Peyer's patch (tissue), 4 donors: ENCODE data around the gene TMEM218. TPM values are rescaled to one million over a fixed set of nuclear protein-coding genes. Genes with fewer than 3 reads are reported as not detected.

Experiments
- DNase-seq, 3 donors: peaks; one replicate each; pipeline ENCODE4 v3.0.0-alpha.2; 2017 to 2019
- H3K27ac ChIP-seq, 4 donors: fragments of 200-600 bp; sonication (generic); one replicate each; pipeline ENCODE4 v1.5.1; 2016 to 2019
- H3K27me3 ChIP-seq, 2 donors: fragments of 200-600 bp; sonication (generic); one replicate each; pipeline ENCODE4 v1.5.1; 2019
- H3K36me3 ChIP-seq, 3 donors: fragments of 200-600 bp; sonication (generic); one replicate each; pipeline ENCODE4 v1.5.1; 2016 to 2019
- H3K4me1 ChIP-seq, 4 donors: fragments of 200-600 bp; sonication (generic); one replicate each; pipeline ENCODE4 v1.5.1; 2016 to 2019
- H3K4me3 ChIP-seq, 4 donors: fragments of 200-600 bp; sonication (generic); 1 replicate in 3 of 4; 2 replicates in 1 of 4; pipeline ENCODE4 v1.5.1; 2016 to 2019; ENCODE audit warnings: mild to moderate bottlenecking in 1 of 4
- H3K9me3 ChIP-seq, 4 donors: fragments of 200-600 bp; sonication (generic); one replicate each; pipeline ENCODE4 v1.5.1; 2016 to 2019; ENCODE audit warnings: mild to moderate bottlenecking in 1 of 4
- CTCF ChIP-seq, 6 experiments: fragments of 450-650 bp in 4 of 6; fragments of 200-600 bp in 2 of 6; sonication (generic) in 1 of 6; IDR thresholded peaks; one replicate each; pipeline ENCODE4 v1.5.1; 2017 to 2019; ENCODE audit warnings: antibody characterized with exemption in 6 of 6, mild to moderate bottlenecking in 3 of 6, moderate library complexity in 1 of 6
- POLR2A ChIP-seq, 2 donors: fragments of 450-650 bp; IDR thresholded peaks; one replicate each; pipeline ENCODE4 v1.5.1; 2017; ENCODE audit warnings: antibody characterized with exemption in 2 of 2, mild to moderate bottlenecking in 2 of 2, moderate library complexity in 2 of 2
- total RNA-seq, 4 donors: library from RNA; depleted of rRNA; stranded (reverse); fragments of >200 nt; gene quantifications; one replicate each; pipeline ENCODE4 v1.1.0, GENCODE V29; 2016

Gene TMEM218
- total RNA-seq, 4 donors from 2014 or later: 11.4 to 19.2 (median 15.4) TPM

GRCh38 chr11:125053167-125053566, 58.3 kb downstream of the TMEM218 start:
- no peaks in the 10 kb centered on the region for H3K4me1 ChIP-seq
- H3K27ac ChIP-seq: no peak overlapping the region
- H3K36me3 ChIP-seq: no peaks in the 10 kb centered on the region
- TF ChIP-seq CTCF (IDR thresholded peaks at IDR 0.05) (no peak), POLR2A (IDR thresholded peaks at IDR 0.05) (no peak)
- H3K27me3 ChIP-seq: no peaks in the 10 kb centered on the region
- no peaks in the 10 kb centered on the region for H3K9me3 ChIP-seq
- no peak overlapping the region for H3K4me3 ChIP-seq
- DNase-seq: no peak

- Histone ChIP-seq H3K4me1 (no peaks in the 10 kb centered on the region), H3K4me3 (no peak overlapping the region), H3K36me3 (no peaks in the 10 kb centered on the region), H3K27me3 (no peaks in the 10 kb centered on the region), H3K9me3 (no peaks in the 10 kb centered on the region), H3K27ac (no peak overlapping the region)
- DNase-seq: no peak
- TF ChIP-seq CTCF (IDR thresholded peaks at IDR 0.05) (no peak), POLR2A (IDR thresholded peaks at IDR 0.05) (no peak)
These were observed 59.4 kb downstream of the TMEM218 start for GRCh38 chr11:125052047-125052446.

- H3K9me3 ChIP-seq: no peaks in the 10 kb centered on the region
- no peak overlapping the region for H3K4me3 ChIP-seq
- no peak overlapping the region for H3K27ac ChIP-seq
- no peak for DNase-seq
- no peak for TF ChIP-seq POLR2A (IDR thresholded peaks at IDR 0.05)
- no peak for TF ChIP-seq CTCF (IDR thresholded peaks at IDR 0.05)
- no peaks in the 10 kb centered on the region for H3K27me3 ChIP-seq
- no peaks in the 10 kb centered on the region for H3K4me1 ChIP-seq
- H3K36me3 ChIP-seq: no peaks in the 10 kb centered on the region
These were observed 62.1 kb downstream of the TMEM218 start for GRCh38 chr11:125049164-125049792.

Other genes starting within 250 kb of the TMEM218 start
- gene ROBO3, start 246.2 kb downstream of the TMEM218 start, total RNA-seq: 10 to 100 TPM in 2 of 4 donors, 1 to 10 TPM in 2; 3.6 to 49.5 (median 16.1) TPM
- 10 to 100 TPM in 1 of 4 donors, 1 to 10 TPM in 3; 3.7 to 20.6 (median 5.4) TPM for gene ROBO4, start 213.8 kb downstream of the TMEM218 start, total RNA-seq
- gene HEPN1, start 192.4 kb downstream of the TMEM218 start, total RNA-seq: not detected
- gene HEPACAM, start 175.6 kb downstream of the TMEM218 start, total RNA-seq: 1 to 10 TPM in 1 of 4 donors, under 1 TPM in 1, not detected in 2; 0.67 to 1.7 TPM
- gene CCDC15, start 157.4 kb downstream of the TMEM218 start, total RNA-seq: 1 to 10 TPM in 2 of 4 donors, under 1 TPM in 2; 0.35 to 7.4 (median 1.8) TPM
- gene SLC37A2, start 48.3 kb downstream of the TMEM218 start, total RNA-seq: 1 to 10 TPM in 3 of 4 donors, under 1 TPM in 1; 0.88 to 6.6 (median 2.6) TPM
- gene PKNOX2, start 53.1 kb upstream of the TMEM218 start, total RNA-seq: 1 to 10 TPM in 2 of 4 donors, not detected in 2; 1.4 to 8.3 TPM